HT1080 (cell line): Measurements from ENCODE around the gene LAMA4. TPM values are rescaled to one million over a fixed set of nuclear protein-coding genes. Genes with fewer than 3 reads are reported as not detected.

Experiments used
- DNase-seq: peaks from one replicate; pipeline ENCODE4 v3.0.0-alpha.2; 2015; ENCODE audit warnings: low read depth
- total RNA-seq: library from RNA; depleted of rRNA; stranded (reverse); fragments of >200 nt; shearing (Covaris generic); gene quantifications from 2 replicates; pipeline ENCODE4 v1.2.3, GENCODE V29; 2014

Gene LAMA4
- total RNA-seq, 1 experiment from 2014 or later: 42.3 TPM

DNA sequence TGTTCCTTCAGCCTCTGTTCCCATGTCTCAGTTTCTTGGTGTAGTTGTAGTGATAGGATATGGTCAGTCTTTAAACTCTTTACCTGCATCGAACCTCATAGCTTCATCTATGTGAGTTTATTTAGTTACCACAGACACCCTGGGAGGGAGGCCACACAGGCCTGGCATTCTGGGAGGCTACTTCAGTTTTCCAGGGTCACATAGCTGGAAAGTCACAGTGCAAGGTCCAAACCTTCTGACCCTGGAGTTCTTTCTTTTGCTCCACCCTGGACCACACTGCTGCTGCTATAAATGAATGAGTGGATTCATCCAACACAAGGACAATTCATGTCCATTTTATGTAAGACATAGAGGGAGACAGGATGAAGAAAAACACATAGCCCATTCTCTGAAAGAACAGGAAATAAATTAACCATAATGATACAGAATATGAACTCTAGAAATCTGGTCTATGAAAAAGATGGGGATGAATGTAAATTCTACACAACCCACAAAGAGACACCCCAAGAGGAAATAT is 60.8 kb downstream of the LAMA4 start:
- DNase-seq: no peak

DNA sequence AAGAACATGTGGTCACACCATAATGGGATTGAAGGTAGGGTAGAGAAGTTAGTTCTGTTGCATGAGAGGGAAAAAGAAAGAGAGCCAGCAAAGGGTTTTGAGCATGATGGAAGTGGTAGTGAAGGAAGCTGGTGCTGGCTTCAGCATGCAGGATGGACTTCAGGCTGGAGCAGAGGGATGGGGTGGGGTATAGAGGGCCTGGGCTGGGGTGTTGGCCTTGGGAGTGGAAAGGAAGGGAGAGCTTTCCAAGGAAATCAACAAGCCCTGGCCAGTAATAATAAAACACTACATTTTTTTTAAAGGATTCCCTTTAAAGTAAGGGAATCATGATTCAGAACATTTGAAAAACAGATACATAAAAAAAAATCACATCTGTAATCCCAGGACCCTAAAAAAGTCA is 61.2 kb downstream of the LAMA4 start:
- no peak for DNase-seq

DNA sequence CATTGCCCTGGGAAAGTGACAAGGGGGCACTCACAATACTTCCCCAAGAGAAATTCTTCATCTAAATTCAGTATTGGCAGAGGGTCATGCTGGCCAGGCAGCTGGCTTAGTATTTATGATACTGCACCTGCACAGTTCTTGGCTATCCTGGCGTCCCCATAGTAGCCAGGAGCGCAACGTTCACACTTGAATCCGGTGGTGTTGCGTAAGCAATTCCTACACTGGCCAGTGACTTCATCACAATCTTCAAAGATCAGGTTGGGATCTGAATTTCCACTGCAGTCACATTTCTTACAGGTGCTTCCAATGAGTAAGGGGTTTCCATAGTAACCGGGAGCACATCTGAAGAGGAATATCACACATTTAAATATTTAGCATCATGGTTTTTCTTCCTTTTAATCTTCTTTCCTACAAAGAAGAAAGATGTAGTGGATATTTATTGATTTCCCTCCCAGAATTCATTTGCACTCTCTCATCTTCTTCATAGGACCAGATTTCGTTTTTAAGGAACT is 62.8 kb downstream of the LAMA4 start:
- no peak for DNase-seq

DNA sequence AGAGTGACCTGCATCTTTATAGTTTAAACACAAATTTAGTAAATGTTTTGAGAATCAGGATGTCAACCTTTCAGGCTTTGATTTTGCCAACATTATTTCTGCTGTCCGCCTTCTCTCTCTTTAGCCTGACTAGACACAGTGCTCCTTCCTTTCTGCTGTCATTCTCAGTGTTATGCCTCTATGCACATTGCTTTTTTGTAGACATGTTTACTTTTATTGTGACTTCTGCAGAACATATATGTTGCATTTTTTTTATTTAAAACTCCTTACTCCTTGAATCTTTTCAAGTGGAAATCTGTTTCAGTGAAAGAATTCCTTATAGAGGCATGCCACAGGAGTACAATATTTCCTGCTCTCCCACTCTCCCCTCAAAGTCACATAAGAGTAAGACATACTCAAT is 64.2 kb downstream of the LAMA4 start:
- no peak for DNase-seq

DNA sequence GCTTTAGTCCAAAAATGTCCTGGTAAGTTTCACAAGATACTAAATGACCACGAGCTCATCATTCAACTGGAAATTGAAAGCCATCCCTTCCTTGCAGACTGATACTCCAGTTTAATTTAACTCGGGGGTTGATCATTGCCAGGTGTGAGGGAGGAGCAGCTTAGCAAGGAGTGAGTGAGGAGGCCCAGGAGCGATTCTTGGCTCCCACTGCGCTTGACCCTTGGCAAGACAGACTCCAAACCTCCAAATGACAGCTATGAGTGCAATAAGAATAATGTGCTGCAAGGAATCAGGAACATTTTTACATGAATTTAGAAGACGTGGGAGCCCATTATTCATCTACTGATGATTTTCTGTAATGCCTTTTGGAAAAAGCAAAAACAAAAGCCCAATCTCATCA is 64.9 kb downstream of the LAMA4 start:
- no peak for DNase-seq

DNA sequence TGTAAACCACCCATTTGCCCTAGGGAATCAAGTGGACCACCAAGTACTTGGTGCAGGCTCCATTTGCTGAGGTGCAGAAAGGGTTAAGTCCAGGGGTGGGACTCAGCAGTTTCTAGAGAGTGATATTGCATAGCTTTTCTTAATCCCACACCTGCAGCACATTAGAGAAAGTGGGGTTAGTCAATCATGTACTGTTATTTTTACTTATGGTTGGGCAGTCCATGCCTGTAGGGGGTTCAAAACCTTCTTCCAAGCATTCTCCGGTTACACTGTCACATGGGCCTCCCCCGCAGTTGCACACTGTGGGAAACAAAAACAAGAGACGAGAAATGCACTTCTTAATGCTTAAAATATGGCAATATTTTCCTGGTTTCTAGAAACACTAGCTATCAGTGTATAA is 65.5 kb downstream of the LAMA4 start:
- no peak for DNase-seq

DNA sequence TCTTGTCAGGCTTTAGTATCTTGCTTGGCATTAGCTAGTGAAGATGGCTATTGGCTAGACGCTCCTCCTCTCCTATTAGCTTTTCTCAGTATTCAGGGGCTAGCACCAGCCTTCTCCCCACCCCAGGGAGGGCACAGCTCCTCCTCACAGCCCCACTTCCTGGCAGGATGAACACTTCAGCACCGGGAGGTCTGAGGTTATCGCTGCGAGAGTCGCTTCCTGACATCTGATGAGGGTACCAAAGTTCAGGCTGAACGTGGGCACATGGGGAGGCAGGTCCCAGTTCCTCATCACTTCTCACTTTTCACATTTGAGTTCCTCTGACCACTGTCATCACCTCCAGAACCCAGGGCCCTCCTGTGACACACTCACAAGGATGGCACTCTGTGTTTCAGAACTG is 66.6 kb downstream of the LAMA4 start:
- no peak for DNase-seq

DNA sequence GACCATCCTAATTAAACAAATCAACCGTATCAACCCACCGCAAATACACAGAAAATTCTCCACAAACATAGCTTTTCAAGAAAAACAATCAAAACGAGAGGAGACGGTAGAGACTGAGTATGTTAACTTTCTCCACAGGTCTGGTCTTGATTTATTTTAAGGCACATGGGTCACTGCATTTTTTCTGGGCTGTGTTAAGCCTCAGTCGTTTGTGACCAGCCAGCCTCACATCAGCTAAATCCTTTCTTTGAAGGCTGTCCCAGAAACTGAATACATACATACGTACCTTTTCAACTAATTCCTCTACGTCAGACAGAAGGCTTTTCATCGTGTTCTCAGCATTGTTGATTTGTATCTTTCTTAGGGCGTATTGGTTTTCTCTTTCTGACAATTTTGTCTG is 69.4 kb downstream of the LAMA4 start:
- no peak for DNase-seq

DNA sequence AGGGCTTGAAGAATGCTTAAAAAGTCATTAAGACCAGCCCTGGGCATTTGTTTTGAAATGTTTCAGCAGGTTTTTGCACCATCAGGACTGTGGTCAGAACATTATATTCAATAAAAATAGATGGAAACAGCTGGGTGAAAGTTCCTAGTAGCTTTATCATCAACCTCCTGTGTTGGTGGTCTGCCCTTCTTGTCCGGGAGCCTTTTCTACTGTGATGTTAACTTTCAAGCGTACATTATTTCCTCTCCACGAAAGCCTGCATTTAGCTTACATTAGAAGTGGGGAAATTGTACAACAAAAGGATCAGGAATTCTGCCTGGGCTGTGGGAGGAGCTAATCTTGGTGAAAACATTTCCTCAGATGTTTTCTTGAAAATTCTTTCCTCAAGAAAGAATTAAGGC is 71.1 kb downstream of the LAMA4 start:
- no peak for DNase-seq

DNA sequence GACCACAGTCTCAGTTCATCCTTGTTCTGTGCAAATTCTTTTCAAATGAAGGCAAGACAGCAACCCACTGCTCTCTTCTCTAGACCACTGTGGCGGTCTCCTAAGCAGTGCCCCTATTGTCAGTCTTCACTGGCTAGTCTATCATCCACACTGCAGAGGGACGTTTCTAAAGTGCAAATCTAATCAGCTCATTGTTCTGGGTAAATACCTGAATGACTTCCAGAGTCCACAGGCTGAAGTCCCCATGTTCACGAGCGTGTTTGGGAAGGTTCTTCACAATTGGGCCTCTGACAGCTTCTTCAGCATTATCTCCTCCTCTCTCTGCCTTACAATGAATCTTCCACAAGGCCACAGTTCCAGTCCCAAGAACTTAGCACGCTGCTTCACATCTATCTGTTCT is 73.2 kb downstream of the LAMA4 start:
- DNase-seq: no peak

DNA sequence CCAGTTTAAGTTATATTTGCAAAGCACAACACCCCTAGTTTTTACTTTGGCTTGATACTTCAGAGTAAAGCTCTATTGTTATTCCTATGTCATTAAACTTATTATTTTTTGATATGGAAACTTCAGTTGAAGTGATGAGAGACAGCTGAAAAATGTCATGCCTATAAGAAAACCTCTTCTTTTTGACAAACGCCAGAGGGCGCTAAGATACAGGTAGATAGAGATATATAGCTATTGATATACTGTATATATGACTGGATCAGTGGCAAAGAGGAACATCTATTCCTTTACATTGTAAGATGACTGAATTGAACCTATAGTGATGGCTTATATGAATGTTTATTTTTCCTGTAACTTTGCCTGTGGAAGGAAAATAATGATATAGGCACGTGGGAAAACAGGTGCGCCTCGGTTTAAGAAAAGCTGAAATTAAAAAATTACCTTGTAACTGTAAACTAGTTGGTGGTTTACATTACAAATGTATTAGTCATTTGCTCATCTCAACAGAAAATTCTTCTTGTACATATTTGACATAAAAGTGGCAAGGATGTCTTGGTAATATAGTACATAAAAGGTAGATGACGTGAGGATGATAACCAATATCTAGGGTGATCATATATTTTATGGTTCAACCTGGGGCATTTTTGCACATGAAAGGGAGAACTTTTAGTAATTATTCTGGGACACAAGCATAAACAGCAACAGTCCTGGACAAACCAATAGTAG is 74.1 kb downstream of the LAMA4 start:
- DNase-seq: peak; percentile 56

DNA sequence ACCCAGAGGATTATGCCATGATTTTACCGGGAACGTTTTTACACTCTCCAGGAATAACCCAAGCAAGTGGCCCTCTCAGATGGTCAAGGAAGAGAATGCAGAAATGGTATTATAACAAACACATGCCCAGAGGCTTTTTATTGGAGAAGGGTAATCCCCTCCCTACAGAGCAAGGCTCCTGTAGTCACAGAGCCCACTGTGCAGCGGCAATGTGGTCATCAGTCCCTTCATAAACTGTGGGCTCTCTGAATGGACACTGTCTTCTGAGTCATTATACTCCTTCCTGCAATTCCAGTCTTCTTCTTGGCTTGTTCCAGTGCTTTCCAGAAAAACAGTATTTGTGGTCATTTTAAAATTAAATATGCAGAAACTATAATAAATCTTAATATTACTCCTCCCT is 74.7 kb downstream of the LAMA4 start:
- DNase-seq: peak; percentile 40

DNA sequence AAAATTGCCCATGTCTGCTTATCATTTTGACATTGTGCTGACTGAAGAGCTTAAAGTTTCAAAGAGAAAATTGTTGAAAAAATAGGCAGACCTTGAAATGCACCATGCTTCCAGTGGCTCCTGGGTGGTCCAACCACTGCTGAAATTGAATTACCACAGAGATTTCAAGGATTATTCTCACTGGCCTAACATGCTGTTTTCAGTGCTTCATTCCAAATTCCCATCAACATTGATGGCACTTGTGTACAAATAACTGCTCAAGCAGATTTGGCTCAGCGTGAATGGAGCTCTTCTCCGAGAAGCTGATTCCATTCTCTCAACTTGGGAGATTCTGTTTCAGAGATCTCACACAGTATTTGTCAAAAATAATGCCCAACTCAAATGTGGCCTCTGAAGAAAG is 75.5 kb downstream of the LAMA4 start:
- no peak for DNase-seq

DNA sequence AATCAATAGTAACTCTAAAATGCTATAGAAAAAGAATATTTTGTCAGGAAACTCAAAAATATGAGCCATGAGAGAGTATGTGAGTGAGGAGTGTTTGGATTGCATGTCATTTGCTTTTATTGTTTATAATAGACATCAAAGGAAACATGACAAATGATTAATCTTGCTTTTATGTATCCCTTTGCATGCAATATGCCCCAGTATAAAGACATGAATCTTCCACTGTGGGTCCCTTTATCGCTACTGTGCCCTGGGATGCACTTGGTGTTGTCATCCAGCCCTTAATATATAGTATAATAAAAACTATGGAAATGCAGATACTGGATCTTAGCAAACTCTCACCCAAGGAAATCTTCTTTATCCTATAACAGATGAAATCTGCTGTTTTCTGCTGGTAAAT is 77.3 kb downstream of the LAMA4 start:
- DNase-seq: no peak

DNA sequence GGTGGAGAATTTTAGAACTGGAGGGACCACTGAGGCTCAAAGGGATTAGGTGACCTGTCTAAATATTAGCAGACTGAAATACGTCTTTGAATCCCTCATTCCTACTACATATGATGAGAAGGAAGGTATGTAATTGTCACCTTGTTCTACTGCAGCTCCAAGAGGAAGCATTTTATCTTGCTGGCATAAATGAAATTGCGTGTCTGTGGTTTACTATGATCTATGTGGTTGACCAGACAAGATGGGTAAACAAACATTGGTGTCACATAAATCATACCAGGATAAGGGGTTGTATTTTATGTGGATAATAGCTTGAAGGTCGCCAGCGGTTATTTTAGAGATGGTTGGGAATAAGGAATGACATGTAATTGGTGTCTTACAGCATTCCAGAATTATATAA is 78.2 kb downstream of the LAMA4 start:
- no peak for DNase-seq

DNA sequence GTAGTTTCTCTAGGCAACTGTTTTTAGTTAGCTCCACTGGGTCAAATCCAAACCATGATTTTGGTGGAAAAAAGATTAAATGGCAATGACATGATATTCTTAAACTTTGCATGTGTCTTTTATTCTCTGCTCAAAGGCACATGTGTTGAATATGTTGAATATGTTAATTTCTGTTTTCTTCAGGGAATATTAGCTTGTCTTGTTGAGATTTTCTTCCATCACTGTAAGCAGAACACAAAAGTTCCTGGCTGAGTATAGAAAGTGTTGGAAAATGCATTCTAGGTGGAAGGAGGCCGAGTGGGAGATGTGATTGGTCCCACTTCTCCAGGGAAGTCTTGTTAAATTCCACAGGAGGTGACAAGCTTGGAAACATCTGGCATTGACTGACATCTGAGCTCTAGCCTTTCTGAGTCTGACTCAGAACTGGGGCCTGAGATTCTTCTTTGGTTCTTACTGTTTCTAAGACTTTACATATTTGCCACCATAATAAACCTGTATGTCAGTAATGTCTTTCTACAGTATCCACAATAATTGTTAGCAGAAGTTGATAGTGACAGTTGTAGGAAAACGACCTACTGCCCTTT is 81.1 kb downstream of the LAMA4 start:
- DNase-seq: no peak

DNA sequence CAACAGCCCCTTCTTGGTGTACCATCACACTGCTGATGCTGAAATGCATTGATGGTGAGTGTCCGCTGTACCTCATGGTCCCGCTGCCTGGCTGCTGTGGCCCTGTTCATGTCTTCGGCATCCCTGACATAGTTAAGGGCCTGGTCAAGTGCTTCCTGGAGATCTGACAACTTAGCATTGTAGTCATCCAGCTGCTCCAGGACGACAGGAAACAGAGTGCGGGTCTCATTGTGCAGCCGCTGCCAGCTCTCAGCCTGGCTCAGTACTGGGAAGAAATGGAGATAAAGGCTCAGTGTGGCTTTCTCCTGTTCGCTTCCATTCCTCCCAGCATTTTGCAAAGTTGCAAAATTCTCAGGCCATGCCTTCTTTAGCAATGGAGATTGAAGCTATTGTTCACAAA is 81.8 kb downstream of the LAMA4 start:
- no peak for DNase-seq

DNA sequence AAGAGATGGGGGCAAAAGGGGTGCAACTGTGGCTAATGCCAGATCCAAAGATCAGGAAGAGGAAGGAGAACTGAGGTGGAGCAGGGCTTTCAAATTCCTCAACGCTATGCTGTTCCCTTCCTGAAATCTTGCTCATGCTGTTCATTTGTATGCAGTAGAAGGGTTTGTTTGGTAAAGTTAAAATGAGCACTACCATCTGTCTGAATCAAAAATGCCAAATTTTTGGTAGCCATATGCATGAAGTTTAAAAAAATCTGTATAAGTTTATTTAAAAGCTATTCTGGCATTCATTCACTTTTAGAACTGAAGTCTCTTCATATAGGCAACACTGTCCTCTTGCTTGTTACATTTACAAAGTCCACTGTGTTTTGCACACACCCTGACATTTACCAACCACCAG is 84.8 kb downstream of the LAMA4 start:
- DNase-seq: no peak

DNA sequence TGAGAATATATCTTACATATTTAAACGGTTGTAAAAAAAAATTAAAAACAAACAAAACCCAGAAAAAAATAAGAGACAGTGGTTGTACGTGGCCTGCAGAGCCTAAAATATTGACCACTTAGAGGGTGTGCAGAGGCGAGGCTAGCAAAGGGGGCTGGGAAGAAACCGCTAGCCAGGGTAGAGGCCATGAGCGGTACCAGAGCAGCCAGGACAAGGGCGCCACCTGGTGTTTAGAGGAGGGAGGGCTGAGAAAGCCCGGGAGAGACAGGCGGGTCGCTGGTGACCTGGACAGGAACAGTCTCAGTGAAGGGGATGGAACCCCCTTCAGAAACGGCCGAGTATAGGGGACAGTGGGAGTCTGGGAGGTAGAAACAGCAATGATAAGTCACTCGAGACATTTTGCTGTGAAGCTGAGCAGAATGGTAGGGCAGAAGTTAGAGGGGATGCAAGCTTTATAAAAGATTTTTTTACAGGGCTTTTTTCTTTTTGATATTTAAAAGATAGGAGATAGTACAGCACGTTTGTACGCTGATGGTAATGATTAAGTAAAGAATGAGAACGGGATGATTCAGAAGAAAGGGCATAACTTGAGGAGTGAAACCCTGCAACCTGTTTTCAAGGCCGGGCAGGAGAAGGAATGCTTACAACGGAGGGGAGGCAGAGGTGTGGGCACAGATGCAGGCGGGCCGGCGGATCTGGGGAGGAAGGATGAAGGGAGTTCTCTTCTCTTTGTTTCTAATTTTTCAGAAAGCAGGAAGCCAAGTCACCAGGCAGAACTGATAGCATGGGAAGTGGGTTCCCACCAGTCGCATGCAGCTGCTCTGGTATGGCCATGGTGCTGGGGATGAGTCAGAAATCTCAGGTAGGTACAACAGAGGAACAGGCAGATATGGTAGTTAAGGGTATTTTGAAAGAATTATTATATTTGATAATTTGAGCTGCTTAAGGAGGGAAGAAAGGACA is 90.8 kb downstream of the LAMA4 start:
- DNase-seq: peak; percentile 62

DNA sequence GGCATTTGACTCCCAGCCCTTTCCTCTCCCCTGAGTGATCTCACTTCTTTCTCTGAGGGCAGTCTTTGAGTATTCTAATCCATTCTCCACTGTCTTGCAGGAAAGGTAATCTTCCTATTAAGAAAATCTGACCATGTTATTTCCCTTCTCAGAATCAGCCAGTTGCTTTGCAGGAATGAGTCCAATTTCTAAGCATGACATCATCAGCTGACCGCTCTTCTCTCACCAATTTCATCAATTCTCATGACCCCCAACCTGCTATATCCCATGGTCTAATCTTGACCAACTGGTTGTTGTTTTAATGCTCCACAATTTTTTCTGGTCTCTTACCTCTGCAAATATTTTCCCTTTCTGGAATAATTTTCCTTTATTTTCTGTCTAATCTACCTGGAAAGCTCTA is 93.6 kb downstream of the LAMA4 start:
- no peak for DNase-seq

DNA sequence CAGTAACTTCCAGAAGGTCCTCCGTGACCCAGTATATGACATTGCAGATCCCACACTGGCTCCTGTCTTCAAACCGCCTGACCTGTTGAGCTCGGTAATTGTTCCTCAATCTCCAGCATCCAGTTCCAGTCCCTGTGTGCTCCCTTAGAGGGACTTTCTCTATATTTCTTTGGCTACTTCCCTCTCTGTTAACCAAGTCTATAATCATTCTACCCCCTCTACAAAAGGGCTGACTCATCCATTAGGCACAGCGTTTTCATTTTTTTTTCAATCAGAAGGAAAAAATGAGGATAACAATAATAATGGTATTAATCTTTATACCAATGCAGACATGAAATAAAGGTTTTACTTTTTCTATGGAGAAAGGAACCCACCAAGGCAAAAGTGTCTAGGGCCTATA is 97.7 kb downstream of the LAMA4 start:
- DNase-seq: no peak

DNA sequence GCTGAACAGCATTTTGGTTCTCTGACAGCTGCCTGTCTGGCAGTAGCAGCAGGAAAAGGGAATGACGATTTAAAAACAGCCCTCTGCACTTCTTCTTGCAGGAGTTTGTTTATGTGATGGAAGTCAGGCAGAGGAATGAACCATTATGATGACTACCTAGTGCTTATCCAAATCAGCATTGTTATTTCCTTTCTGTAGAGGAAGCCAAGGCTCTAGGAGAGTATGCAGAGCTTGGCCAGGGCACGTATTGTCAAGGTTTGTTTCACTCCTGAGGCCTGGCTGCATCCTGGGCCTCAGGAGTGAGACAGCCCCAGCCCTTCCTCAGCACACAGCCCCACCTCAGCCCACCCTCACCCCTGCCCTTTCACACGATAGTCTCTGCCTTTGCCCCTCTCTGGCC is 98.5 kb downstream of the LAMA4 start:
- DNase-seq: no peak
